ENCODE measurements around the gene COPS7A. TPM values are rescaled to one million over a fixed set of nuclear protein-coding genes. Genes with fewer than 3 reads are reported as not detected.
A peak's percentile ranks its signal among the peaks of the same experiment; 100 is the strongest.

COPS7A gene
- total RNA-seq, 1 experiment from 2014 or later = 55.5 TPM

DNA sequence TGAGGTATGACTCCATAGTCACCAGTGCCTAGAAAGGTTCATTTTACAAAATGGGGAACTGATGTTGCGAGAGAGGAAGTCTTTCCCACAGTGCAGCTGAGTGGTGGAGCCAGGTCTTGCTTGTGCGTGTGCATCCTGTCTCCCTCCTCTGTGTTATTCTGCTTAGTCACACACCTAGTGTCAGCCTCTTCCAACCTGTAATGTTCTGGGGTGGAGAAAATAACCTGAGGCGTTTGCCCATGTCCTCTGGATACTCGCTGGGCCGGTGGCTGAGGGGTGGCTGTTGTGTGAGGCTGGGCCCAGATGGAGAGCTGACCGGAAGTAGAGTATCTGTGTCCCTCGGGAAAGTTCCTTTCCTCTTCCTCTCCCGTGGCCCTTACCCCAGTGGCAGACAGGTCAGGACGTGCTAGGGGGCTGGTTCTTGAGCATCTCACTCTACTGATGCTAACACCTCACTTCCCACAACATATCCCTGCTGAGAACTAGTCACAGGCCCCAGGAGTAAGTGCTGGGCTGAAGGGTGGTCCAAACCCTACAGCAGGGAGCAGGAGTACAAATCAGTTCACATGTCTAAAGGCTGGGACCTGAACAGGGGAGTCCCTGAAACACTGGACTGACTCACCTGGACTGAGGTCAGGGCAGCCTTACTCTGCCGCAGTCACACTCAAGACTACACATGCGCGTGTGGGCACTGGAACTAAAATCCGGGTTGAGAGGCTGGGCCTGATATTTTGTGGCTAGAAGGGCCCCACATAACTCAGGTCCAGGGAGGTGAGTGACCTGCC, 22.1 kb downstream of the COPS7A start:
- Mint-ChIP-seq H3K9me3 (ENCODE audit: unreplicated experiment) (no peaks in the 10 kb centered on the region), H3K36me3 (ENCODE audit: insufficient read depth, unreplicated experiment) (peaks cover 41% of the 10 kb centered on the region), H3K27me3 (ENCODE audit: insufficient read depth, unreplicated experiment) (no peaks in the 10 kb centered on the region), H3K4me3 (ENCODE audit: unreplicated experiment) (no peak overlapping the region), H3K4me1 (ENCODE audit: insufficient read depth, unreplicated experiment) (peaks cover 12% of the 10 kb centered on the region), H3K27ac (ENCODE audit: low read depth, unreplicated experiment) (peak overlapping the region; percentile 69)
- TF ChIP-seq, protein P1, sequence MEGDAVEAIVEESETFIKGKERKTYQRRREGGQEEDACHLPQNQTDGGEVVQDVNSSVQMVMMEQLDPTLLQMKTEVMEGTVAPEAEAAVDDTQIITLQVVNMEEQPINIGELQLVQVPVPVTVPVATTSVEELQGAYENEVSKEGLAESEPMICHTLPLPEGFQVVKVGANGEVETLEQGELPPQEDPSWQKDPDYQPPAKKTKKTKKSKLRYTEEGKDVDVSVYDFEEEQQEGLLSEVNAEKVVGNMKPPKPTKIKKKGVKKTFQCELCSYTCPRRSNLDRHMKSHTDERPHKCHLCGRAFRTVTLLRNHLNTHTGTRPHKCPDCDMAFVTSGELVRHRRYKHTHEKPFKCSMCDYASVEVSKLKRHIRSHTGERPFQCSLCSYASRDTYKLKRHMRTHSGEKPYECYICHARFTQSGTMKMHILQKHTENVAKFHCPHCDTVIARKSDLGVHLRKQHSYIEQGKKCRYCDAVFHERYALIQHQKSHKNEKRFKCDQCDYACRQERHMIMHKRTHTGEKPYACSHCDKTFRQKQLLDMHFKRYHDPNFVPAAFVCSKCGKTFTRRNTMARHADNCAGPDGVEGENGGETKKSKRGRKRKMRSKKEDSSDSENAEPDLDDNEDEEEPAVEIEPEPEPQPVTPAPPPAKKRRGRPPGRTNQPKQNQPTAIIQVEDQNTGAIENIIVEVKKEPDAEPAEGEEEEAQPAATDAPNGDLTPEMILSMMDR (IDR thresholded peaks at IDR 0.05; ENCODE audit: unreplicated experiment) = no peak
- POLR2A ChIA-PET = interaction anchor here (0.6 to 3.7 kb wide), 10 partner anchors 7 to 198 kb away, joined by 3 to 31 read pairs (median 3); partner anchors contain the start of genes C12orf57, COPS7A, MLF2 and PTMS
- intact Hi-C loops (cut with micrococcal nuclease) = no loop called here
- CTCF ChIA-PET = interaction anchor here (0.9 to 1.6 kb wide), 4 partner anchors 20 to 125 kb away, joined by 3 to 6 read pairs (median 4); partner anchors contain the start of gene PTMS
- DNase-seq (ENCODE audit: unreplicated experiment) = peak; percentile 46
- BruUV-seq (replicated peaks) = no TSS peak

DNA sequence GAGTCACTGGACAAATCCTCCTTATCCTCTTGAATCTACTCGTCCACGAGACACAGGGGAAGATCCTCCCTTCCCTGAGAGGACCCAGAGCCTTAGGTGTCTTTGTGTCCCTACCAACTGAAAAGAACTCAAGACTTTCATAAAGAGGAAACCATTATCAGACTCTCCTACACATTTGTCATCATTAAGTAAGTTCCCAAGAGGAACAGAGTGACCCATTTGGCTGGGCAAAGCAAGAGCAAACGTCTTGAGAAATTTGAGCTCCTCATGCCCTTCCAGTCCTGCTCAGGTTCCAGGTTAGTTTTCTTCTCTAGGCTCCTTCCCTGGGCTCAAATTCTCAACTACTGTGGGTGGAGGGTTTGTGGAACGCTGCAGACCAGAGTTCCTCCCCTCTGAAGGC, 23.4 kb downstream of the COPS7A start:
- no peaks in the 10 kb centered on the region for H3K27me3 Mint-ChIP-seq (ENCODE audit: insufficient read depth, unreplicated experiment)
- POLR2A ChIA-PET = interaction anchor here (1.0 to 1.6 kb wide), 3 partner anchors 23 to 196 kb away, joined by 3 read pairs; partner anchors contain the start of genes C12orf57, COPS7A and RNU7-1
- DNase-seq (ENCODE audit: unreplicated experiment) = no peak
- H3K9me3 Mint-ChIP-seq (ENCODE audit: unreplicated experiment) = no peaks in the 10 kb centered on the region
- peaks cover 46% of the 10 kb centered on the region for H3K36me3 Mint-ChIP-seq (ENCODE audit: insufficient read depth, unreplicated experiment)
- intact Hi-C loops (cut with micrococcal nuclease) = no loop called here
- TF ChIP-seq, protein P1 (IDR thresholded peaks at IDR 0.05; ENCODE audit: unreplicated experiment) = no peak
- H3K27ac Mint-ChIP-seq (ENCODE audit: low read depth, unreplicated experiment) = peak overlapping the region; percentile 20
- CTCF ChIA-PET = interaction anchor here (0.6 to 1.6 kb wide), 4 partner anchors 14 to 441 kb away, joined by 3 to 6 read pairs (median 4); partner anchors contain the start of gene PTMS
- BruUV-seq (replicated peaks) = no TSS peak
- H3K4me3 Mint-ChIP-seq (ENCODE audit: unreplicated experiment) = no peak overlapping the region
- H3K4me1 Mint-ChIP-seq (ENCODE audit: insufficient read depth, unreplicated experiment) = peaks cover 18% of the 10 kb centered on the region

DNA sequence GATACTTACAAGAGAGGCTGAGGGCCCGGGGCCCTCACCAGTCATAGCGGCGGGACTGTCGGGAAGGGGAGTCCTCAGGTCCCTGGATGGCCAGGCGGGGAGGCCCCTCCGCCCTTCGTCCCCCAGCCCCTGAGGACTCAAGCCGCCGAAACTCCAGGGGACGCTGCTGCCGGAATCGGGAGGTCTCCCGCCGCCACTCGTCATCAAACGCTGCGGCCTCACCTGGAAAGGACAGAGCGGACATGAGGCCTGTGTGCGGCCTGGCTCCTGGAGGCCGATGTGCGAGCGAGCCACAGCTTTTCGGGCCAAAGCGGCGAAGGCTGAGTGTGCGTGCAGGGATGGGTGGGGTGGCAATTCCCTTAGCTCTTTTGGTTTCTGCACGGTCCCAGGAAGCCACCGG, 24.9 kb downstream of the COPS7A start:
- H3K36me3 Mint-ChIP-seq (ENCODE audit: insufficient read depth, unreplicated experiment) = peaks cover 51% of the 10 kb centered on the region
- ChIA-PET CTCF (no interaction called here), POLR2A (no interaction called here)
- DNase-seq (ENCODE audit: unreplicated experiment) = no peak
- peaks cover 18% of the 10 kb centered on the region for H3K4me1 Mint-ChIP-seq (ENCODE audit: insufficient read depth, unreplicated experiment)
- TF ChIP-seq, protein P1 (IDR thresholded peaks at IDR 0.05; ENCODE audit: unreplicated experiment) = no peak
- intact Hi-C loops (cut with micrococcal nuclease) = no loop called here
- no peaks in the 10 kb centered on the region for H3K27me3 Mint-ChIP-seq (ENCODE audit: insufficient read depth, unreplicated experiment)
- no peak overlapping the region for H3K4me3 Mint-ChIP-seq (ENCODE audit: unreplicated experiment)
- no peak overlapping the region for H3K27ac Mint-ChIP-seq (ENCODE audit: low read depth, unreplicated experiment)
- no TSS peak for BruUV-seq (replicated peaks)
- no peaks in the 10 kb centered on the region for H3K9me3 Mint-ChIP-seq (ENCODE audit: unreplicated experiment)

DNA sequence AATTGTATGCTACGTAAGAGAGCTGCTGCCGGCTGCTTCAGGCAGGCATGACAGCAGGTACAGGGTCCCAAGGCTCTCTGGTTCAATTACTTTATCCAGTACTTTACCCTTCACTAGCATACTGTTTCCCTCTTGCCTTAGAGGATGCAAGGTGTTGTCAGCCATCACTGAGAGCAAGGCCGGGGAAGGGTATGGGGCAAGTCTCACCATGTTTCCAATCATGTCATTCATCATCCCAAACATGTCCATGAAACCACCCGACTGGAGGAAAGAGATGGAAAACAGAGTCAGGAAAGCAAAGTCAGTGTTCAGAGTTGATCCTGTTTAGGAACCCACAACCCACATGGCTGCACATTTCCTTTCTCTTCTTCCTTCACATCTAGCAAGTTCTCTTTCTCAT, 26.7 kb downstream of the COPS7A start:
- no TSS peak for BruUV-seq (replicated peaks)
- Mint-ChIP-seq H3K36me3 (ENCODE audit: insufficient read depth, unreplicated experiment) (peaks cover 51% of the 10 kb centered on the region), H3K27me3 (ENCODE audit: insufficient read depth, unreplicated experiment) (no peaks in the 10 kb centered on the region), H3K4me1 (ENCODE audit: insufficient read depth, unreplicated experiment) (peaks cover 11% of the 10 kb centered on the region), H3K9me3 (ENCODE audit: unreplicated experiment) (no peaks in the 10 kb centered on the region), H3K27ac (ENCODE audit: low read depth, unreplicated experiment) (peak overlapping the region; percentile 49), H3K4me3 (ENCODE audit: unreplicated experiment) (no peak overlapping the region)
- ChIA-PET CTCF (no interaction called here), POLR2A (interaction anchor here (4.1 kb wide), 1 partner anchor 15 kb away, joined by 46 read pairs; no protein-coding TSS in a partner anchor)
- TF ChIP-seq, protein P1 (IDR thresholded peaks at IDR 0.05; ENCODE audit: unreplicated experiment) = no peak
- DNase-seq (ENCODE audit: unreplicated experiment) = no peak
- intact Hi-C loops (cut with micrococcal nuclease) = no loop called here
